Measurements from ENCODE around the gene SPINK4. TPM values are rescaled to one million over a fixed set of nuclear protein-coding genes. Genes with fewer than 3 reads are reported as not detected.

SPINK4 gene
- total RNA-seq, 1 donor from 2014 or later: not detected

DNA sequence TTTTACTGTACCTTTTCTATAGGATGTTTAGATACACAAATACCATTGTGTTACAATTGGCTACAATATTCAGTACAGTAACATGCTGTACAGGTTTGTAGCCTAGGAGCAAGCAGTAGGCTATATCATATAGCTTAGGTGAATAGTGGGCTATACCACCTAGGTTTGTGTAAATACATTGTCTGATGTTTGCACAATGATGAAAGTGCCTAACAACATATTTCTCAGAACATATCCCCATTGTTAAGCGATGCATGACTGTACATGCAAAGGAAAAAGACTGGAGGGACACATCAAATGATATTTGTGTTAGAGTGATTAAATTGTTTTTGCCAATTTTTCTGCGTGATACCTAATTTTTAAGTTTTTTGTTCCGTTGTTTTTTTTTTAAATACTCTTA, 30.2 kb downstream of the SPINK4 start:
- Mint-ChIP-seq H3K4me3 (ENCODE audit: unreplicated experiment) (no peak overlapping the region), H3K9me3 (ENCODE audit: unreplicated experiment) (peaks cover 3% of the 10 kb centered on the region), H3K36me3 (ENCODE audit: unreplicated experiment) (no peaks in the 10 kb centered on the region), H3K27me3 (ENCODE audit: unreplicated experiment) (peaks cover 5% of the 10 kb centered on the region), H3K4me1 (ENCODE audit: low read depth, unreplicated experiment) (peaks cover 5% of the 10 kb centered on the region), H3K27ac (ENCODE audit: unreplicated experiment) (no peak overlapping the region)
- TF ChIP-seq, protein P1, sequence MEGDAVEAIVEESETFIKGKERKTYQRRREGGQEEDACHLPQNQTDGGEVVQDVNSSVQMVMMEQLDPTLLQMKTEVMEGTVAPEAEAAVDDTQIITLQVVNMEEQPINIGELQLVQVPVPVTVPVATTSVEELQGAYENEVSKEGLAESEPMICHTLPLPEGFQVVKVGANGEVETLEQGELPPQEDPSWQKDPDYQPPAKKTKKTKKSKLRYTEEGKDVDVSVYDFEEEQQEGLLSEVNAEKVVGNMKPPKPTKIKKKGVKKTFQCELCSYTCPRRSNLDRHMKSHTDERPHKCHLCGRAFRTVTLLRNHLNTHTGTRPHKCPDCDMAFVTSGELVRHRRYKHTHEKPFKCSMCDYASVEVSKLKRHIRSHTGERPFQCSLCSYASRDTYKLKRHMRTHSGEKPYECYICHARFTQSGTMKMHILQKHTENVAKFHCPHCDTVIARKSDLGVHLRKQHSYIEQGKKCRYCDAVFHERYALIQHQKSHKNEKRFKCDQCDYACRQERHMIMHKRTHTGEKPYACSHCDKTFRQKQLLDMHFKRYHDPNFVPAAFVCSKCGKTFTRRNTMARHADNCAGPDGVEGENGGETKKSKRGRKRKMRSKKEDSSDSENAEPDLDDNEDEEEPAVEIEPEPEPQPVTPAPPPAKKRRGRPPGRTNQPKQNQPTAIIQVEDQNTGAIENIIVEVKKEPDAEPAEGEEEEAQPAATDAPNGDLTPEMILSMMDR (IDR thresholded peaks at IDR 0.05; ENCODE audit: partially characterized antibody, unreplicated experiment): no peak
- no peak for DNase-seq

DNA sequence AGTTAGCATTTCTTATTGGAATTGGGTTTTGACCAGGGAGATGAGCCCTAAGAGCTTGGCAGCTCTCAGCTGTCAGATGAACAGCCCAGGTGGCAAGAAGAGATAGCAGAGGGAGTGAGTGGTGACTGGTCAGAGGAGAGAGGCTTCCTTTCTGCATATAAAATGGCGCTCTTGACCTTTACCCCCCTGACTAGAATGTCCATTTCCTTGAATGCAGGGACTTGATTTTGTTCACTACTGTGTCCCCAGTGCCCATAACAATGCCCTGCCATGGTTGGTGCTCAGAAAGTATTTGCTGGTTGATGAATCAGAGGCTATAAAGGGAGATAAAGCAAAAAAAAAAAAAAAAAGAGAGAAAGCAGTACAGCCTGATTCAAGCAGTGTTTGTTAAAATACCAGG, 32.1 kb downstream of the SPINK4 start:
- Mint-ChIP-seq H3K4me3 (ENCODE audit: unreplicated experiment) (no peak overlapping the region), H3K27me3 (ENCODE audit: unreplicated experiment) (no peaks in the 10 kb centered on the region)

DNA sequence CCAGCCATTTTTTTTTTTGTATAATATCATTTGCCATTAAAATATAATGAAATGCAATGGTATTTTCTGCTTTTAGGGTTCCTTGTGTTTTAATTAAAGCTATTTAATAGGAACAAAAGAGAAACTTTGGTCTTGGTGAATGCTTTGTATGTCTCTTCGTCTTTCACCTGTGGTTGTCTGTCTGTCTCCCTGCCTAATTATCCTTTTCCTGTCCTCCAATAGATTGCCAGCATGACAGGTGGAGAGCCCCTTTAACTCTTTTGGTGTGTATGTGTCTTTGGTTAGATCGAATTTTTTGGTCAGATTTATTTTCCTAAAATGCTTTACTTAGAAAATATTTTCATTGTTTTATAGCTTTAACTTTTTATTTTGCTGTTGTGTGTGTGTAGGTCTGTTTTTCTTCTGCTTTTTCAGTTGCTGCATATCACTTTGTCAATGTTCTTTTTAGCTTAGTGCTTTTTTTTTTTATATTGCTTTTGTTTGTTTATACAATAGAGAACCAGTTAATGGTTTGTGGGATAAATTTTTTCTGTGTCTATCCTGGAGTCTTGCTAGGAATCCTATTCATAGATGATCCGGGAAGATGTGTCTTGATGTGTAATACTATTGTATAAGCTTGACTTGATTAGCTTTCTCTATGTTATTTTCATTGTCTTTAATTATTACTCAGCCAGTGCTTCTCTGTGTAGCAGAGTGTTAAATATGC, 33.5 kb downstream of the SPINK4 start:
- Mint-ChIP-seq H3K27ac (ENCODE audit: unreplicated experiment) (no peak overlapping the region), H3K4me3 (ENCODE audit: unreplicated experiment) (no peak overlapping the region), H3K27me3 (ENCODE audit: unreplicated experiment) (peaks cover 1% of the 10 kb centered on the region), H3K4me1 (ENCODE audit: low read depth, unreplicated experiment) (no peaks in the 10 kb centered on the region), H3K9me3 (ENCODE audit: unreplicated experiment) (no peaks in the 10 kb centered on the region), H3K36me3 (ENCODE audit: unreplicated experiment) (no peaks in the 10 kb centered on the region)
- TF ChIP-seq, protein P1 (IDR thresholded peaks at IDR 0.05; ENCODE audit: partially characterized antibody, unreplicated experiment): no peak
- no peak for DNase-seq

More for the DNA sequence above, 32.1 kb downstream of the SPINK4 start:
- H3K9me3 Mint-ChIP-seq (ENCODE audit: unreplicated experiment): no peaks in the 10 kb centered on the region
- no peaks in the 10 kb centered on the region for H3K4me1 Mint-ChIP-seq (ENCODE audit: low read depth, unreplicated experiment)
- no peak overlapping the region for H3K27ac Mint-ChIP-seq (ENCODE audit: unreplicated experiment)
- no peak for DNase-seq
- H3K36me3 Mint-ChIP-seq (ENCODE audit: unreplicated experiment): no peaks in the 10 kb centered on the region
- TF ChIP-seq, protein P1 (IDR thresholded peaks at IDR 0.05; ENCODE audit: partially characterized antibody, unreplicated experiment): no peak

- Mint-ChIP-seq H3K36me3 (ENCODE audit: unreplicated experiment) (no peaks in the 10 kb centered on the region), H3K27ac (ENCODE audit: unreplicated experiment) (no peak overlapping the region), H3K27me3 (ENCODE audit: unreplicated experiment) (peaks cover 1% of the 10 kb centered on the region), H3K4me3 (ENCODE audit: unreplicated experiment) (no peak overlapping the region), H3K4me1 (ENCODE audit: low read depth, unreplicated experiment) (no peaks in the 10 kb centered on the region), H3K9me3 (ENCODE audit: unreplicated experiment) (no peaks in the 10 kb centered on the region)
- DNase-seq: no peak
- TF ChIP-seq, protein P1 (IDR thresholded peaks at IDR 0.05; ENCODE audit: partially characterized antibody, unreplicated experiment): no peak
Observed at GRCh38 chr9:33273972-33274328, 34.0 kb downstream of the SPINK4 start.

DNA sequence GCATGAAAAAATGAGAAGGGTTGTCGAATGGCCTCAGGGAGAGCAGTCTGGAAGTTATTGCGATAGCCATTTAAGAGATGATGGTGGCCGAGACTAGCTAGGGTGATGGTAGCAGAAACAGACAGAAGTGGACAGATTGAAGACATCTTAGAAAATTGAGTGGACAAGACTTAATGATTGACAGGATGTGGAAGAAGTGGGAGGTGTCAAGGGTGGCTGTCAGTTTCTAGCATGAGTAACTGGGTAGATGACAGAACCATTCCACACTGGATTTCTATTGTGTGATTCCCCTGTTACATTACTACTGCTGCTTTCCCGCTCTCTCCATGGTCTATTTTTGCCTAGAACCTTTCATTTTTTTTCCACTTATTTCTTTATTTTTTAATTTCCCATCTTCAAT, 37.5 kb downstream of the SPINK4 start:
- Mint-ChIP-seq H3K4me1 (ENCODE audit: low read depth, unreplicated experiment) (no peaks in the 10 kb centered on the region), H3K4me3 (ENCODE audit: unreplicated experiment) (no peak overlapping the region), H3K36me3 (ENCODE audit: unreplicated experiment) (no peaks in the 10 kb centered on the region)

More for the DNA sequence above, 37.5 kb downstream of the SPINK4 start:
- Mint-ChIP-seq H3K9me3 (ENCODE audit: unreplicated experiment) (no peaks in the 10 kb centered on the region), H3K27me3 (ENCODE audit: unreplicated experiment) (peaks cover 1% of the 10 kb centered on the region), H3K27ac (ENCODE audit: unreplicated experiment) (no peak overlapping the region)
- no peak for DNase-seq
- TF ChIP-seq, protein P1 (IDR thresholded peaks at IDR 0.05; ENCODE audit: partially characterized antibody, unreplicated experiment): no peak

Data from glutamatergic neuron (in vitro differentiated cells).